K562 (cell line): ENCODE measurements around the gene CCNDBP1. TPM values are rescaled to one million over a fixed set of nuclear protein-coding genes. Genes with fewer than 3 reads are reported as not detected.

Experiments
- CHD4 ChIP-seq: fragments of 200-600 bp; sonication (generic); IDR thresholded peaks from 3 replicates; pipeline ENCODE4 v1.6.1; 2012; ENCODE audit warnings: low read depth, mild to moderate bottlenecking, mixed read lengths, low read length, inconsistent platforms; ENCODE audit not compliant: insufficient read depth, insufficient replicate concordance, poor library complexity, severe bottlenecking
- E2F8 ChIP-seq: fragments of 450-650 bp; IDR thresholded peaks from 2 replicates; pipeline ENCODE4 v1.7.1; 2018; ENCODE audit warnings: mild to moderate bottlenecking, low read depth; ENCODE audit not compliant: partially characterized antibody
- NONO ChIP-seq, 2 experiments: fragments of 200-400 bp in 1 of 2; fragments of 450-650 bp in 1 of 2; formaldehyde crosslinking in 1 of 2; IDR thresholded peaks; 2 replicates each; pipeline ENCODE4 v1.6.1; 2017; ENCODE audit warnings: low read depth in 2 of 2, mild to moderate bottlenecking in 2 of 2, moderate library complexity in 2 of 2, low read length in 1 of 2
- SAP30 ChIP-seq: fragments of 200-600 bp; sonication (generic); IDR thresholded peaks from 2 replicates; pipeline ENCODE4 v1.6.1; 2012; ENCODE audit warnings: borderline replicate concordance, low read depth, mild to moderate bottlenecking, moderate library complexity, low read length, control low read depth, inconsistent platforms; ENCODE audit not compliant: insufficient read depth, poor library complexity, severe bottlenecking
- TFAP4 ChIP-seq: sonication (generic); formaldehyde crosslinking; IDR thresholded peaks from 2 replicates; pipeline ENCODE4 v1.8.0; 2022; ENCODE audit warnings: missing genetic modification reagents, mild to moderate bottlenecking, moderate library complexity, borderline replicate concordance
- ZEB2 ChIP-seq: fragments of 450-650 bp; IDR thresholded peaks from 2 replicates; pipeline ENCODE4 v1.6.1; 2016
- polyA plus RNA-seq, 8 experiments: library from polyadenylated mRNA; depleted of rRNA in 4 of 8; stranded (reverse) in 5 of 8; unstranded in 3 of 8; fragments of >200 nt; fragmentation: Nextera tagmentation in 2 of 8; fragmentation: Illumina TruSeq in 1 of 8; extraction: Ambion mirVana in 2 of 8; extraction: Trizol in 1 of 8; gene quantifications; 2 replicates each; pipeline versions ENCODE4 v1.2.1 to v1.2.3, GENCODE V29; 2011 to 2014; ENCODE audit warnings: inconsistent platforms in 1 of 8, missing spikeins in 1 of 8
- total RNA-seq, 7 experiments: library from RNA; depleted of rRNA in 6 of 7; stranded (reverse); fragments of >200 nt in 6 of 7; fragmentation: Illumina TruSeq in 2 of 7; extraction: Trizol in 2 of 7; gene quantifications; 2 replicates each; pipeline versions ENCODE4 v1.2.1 to v1.2.3, GENCODE V29; 2011 to 2021; ENCODE audit warnings: low replicate concordance in 1 of 7

The CCNDBP1 gene
- total and polyA plus RNA-seq, 9 of the 15 experiments (the other 6 are each of a cell fraction or from before 2014, with no cell fraction given): 37.0 to 111 (median 55.5) TPM

GRCh38 chr15:43186003-43186353 is 775 bp downstream of the CCNDBP1 start (continued):
- peak; percentile 48 for TF ChIP-seq CHD4
- TF ChIP-seq ZEB2: 0 out of 2 replicates have a peak, but pooled peaks have one; percentile 14
- no peak for TF ChIP-seq NONO (IDR thresholded peaks at IDR 0.05; ENCODE audit: low read depth in 2 of 2, low read length in 1 of 2)
- TF ChIP-seq TFAP4 (CRISPR knock-in tag): peak; percentile 47; the same call in 1 of the 2 replicates
- peak; percentile 16 for TF ChIP-seq E2F8
- peak; percentile 36 for TF ChIP-seq SAP30
